IPS-18a (cell line): ENCODE data around the gene SF3A1.

Experiments used
- H3K27ac ChIP-seq: one replicate; pipeline ENCODE4 v1.5.1; 2013; ENCODE audit warnings: low read length
- H3K27me3 ChIP-seq: one replicate; pipeline ENCODE4 v1.6.1; 2013; ENCODE audit warnings: mild to moderate bottlenecking, low read length; ENCODE audit not compliant: control insufficient read depth, insufficient read depth
- H3K36me3 ChIP-seq: one replicate; pipeline ENCODE4 v1.6.1; 2013; ENCODE audit warnings: low read depth, low read length; ENCODE audit not compliant: control insufficient read depth
- H3K4me1 ChIP-seq: one replicate; pipeline ENCODE4 v1.6.1; 2013; ENCODE audit warnings: low read depth, low read length; ENCODE audit not compliant: control insufficient read depth
- H3K4me3 ChIP-seq: one replicate; pipeline ENCODE4 v1.5.1; 2013; ENCODE audit warnings: low read length
- H3K9ac ChIP-seq: one replicate; pipeline ENCODE4 v1.6.1; 2013; ENCODE audit warnings: mild to moderate bottlenecking, low read length, moderate library complexity
- H3K9me3 ChIP-seq: one replicate; pipeline ENCODE4 v1.6.1; 2013; ENCODE audit warnings: low read depth, low read length; ENCODE audit not compliant: control insufficient read depth

The SF3A1 gene

DNA sequence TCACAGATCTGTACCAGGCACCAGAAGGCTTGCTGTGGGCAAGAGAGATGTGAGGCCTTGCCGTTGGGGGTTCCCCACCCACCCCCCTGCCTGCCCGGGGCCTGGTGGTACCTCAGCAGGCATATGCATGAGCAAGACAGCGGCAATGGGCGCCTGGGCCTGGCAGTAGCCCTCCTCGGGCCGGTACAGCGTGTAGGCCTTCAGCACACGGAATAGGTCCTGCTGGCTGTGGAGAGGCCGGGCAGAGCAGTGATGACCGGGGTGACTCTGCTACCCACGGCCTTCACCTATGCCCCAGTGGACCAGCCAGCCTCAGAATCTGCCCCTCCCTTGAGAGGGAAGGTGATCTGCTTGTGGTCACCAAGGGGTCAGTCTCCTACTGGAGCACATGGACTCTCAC lies 61.9 kb downstream of the SF3A1 start:
- no peak overlapping the region for H3K4me3 ChIP-seq
- no peaks in the 10 kb centered on the region for H3K36me3 ChIP-seq
- H3K9me3 ChIP-seq, result no peaks in the 10 kb centered on the region
- H3K27ac ChIP-seq, result no peak overlapping the region
- no peaks in the 10 kb centered on the region for H3K27me3 ChIP-seq
- H3K4me1 ChIP-seq, result no peaks in the 10 kb centered on the region
- no peak overlapping the region for H3K9ac ChIP-seq

DNA sequence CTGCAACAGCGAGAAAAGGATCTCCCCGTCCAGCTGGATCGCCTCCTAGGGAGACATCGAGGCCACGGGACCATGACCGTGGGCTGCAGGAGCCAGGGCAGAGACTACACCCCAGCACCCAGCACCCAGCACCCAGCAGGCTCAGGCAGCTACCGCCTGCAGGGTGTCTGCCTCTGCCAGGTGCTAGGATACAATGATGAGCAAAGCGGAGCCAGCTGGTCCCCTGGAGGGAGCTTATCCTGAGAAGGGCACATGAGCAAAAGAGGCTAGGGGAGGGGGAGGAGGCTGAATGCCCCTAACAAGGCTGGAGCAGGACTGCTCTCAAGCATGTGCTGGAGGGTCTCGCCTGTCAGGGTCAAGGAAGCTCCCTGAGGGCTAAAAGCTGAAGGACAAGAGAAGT lies 62.6 kb downstream of the SF3A1 start:
- no peaks in the 10 kb centered on the region for H3K4me1 ChIP-seq
- H3K4me3 ChIP-seq, result no peak overlapping the region
- H3K9ac ChIP-seq, result no peak overlapping the region
- no peaks in the 10 kb centered on the region for H3K36me3 ChIP-seq
- H3K27ac ChIP-seq, result no peak overlapping the region
- H3K9me3 ChIP-seq, result no peaks in the 10 kb centered on the region
- H3K27me3 ChIP-seq, result no peaks in the 10 kb centered on the region

DNA sequence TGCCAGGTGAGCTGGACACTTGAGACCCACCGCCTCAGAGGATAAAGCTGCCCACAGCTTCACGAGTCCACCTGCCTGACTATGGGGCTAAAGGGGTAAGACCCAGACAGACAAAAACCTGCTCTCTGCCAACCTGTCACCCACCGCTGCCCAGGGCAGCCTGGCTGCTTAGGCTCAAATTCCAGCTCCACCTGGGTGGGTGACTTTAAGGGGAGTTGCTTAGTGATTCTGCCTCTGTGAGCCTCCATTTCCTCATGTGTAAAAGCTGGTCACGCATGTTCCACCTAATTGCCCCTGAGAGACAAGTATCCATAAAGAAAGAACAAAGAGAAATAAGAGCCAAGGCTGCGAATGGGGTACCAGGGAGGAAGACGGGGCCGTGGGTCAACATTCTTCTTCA lies 63.7 kb downstream of the SF3A1 start:
- H3K9ac ChIP-seq, result no peak overlapping the region
- H3K4me3 ChIP-seq, result no peak overlapping the region
- H3K27ac ChIP-seq, result no peak overlapping the region
- peaks cover 7% of the 10 kb centered on the region for H3K27me3 ChIP-seq
- no peaks in the 10 kb centered on the region for H3K9me3 ChIP-seq
- H3K4me1 ChIP-seq, result peaks cover 5% of the 10 kb centered on the region
- H3K36me3 ChIP-seq, result no peaks in the 10 kb centered on the region

DNA sequence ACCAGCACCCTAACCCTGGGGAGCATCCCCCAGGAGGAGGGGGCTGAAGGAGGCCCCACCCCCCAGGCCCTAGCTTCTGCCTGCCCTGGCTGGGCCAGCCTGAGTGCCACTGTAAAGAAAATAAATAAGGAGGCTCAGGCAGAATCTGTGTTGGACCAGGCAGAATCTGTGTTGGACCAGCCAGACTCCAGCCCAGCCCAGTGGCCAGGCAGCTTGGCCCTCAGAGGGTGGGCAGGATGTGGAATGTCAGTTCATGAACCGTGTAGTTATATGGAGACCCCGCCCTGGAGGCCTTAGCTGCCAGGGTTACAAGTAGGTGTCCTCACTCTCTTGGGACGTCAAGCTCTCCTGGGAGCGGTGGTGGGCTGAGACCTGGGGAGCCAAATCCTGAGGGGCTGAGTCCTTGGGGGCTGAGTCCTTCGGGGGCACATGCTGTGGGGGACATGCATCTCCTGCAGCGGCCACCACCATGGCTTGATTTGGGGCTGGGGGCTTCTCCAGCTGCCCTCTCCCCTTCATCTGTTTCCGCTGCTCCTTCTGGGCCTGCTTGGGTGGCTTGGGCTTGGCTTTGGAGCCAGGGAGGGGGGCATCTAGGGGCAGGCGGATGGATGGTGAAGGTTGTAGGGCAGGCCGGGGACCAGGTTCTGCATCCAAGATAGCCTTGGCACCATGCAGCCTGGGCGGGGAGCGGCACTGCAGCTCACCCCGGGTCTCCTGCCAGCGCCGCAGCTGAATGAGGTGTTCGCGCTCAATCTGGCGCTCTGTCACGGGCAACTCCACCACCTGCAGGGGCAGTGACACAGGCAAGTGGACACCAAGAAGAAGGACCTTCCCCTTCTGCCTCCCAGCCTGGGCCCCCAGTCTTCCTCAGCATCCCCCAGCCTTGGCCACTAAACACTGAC lies 64.4 kb downstream of the SF3A1 start:
- peaks cover 7% of the 10 kb centered on the region for H3K27me3 ChIP-seq
- H3K4me1 ChIP-seq, result peaks cover 5% of the 10 kb centered on the region
- no peaks in the 10 kb centered on the region for H3K36me3 ChIP-seq
- H3K27ac ChIP-seq, result no peak overlapping the region
- H3K4me3 ChIP-seq, result no peak overlapping the region
- no peak overlapping the region for H3K9ac ChIP-seq
- H3K9me3 ChIP-seq, result no peaks in the 10 kb centered on the region

DNA sequence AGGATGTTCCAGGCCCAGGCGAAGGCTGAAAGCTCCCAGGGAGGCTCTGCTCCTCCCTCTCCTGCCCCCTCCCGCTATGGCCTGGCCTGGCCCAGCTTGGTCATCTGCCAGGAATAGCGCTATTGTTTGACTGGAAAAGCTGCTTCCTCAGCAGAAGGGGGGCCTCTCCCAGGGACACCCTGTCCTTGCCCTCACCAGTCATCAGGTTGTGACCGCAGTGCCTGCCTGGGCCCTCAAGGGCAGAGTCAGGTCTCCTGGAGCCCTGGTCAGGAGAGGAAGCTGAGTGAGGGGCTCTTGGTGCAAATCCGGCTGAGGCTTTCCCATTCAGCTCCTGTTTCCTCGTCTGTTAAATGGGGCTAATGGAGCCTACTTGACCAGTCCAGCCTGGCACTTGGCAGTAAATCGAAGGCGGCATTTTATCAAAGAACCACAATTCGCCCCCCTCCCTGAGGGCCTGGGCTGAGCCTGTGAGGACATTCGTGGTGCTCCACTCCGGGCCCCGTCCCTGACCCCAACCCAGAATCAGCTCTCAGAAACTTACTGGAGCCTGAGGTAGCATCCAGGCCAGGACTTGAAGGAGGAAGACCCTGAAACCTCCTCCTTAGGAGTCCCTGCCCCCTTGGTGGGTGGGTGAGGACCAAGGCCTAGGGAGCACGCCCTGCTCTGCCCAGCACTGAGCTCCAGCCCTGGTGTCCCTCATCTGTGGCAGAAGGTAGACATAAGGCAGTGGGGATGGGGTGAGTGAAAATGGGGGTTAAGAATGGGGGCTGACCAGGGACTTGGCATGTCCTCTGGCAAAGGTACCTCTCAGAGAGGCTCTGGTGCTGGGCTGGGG lies 65.4 kb downstream of the SF3A1 start:
- Histone ChIP-seq H3K36me3 (no peaks in the 10 kb centered on the region), H3K9ac (no peak overlapping the region), H3K4me3 (no peak overlapping the region), H3K9me3 (no peaks in the 10 kb centered on the region), H3K4me1 (peaks cover 5% of the 10 kb centered on the region), H3K27me3 (peaks cover 7% of the 10 kb centered on the region), H3K27ac (no peak overlapping the region)

DNA sequence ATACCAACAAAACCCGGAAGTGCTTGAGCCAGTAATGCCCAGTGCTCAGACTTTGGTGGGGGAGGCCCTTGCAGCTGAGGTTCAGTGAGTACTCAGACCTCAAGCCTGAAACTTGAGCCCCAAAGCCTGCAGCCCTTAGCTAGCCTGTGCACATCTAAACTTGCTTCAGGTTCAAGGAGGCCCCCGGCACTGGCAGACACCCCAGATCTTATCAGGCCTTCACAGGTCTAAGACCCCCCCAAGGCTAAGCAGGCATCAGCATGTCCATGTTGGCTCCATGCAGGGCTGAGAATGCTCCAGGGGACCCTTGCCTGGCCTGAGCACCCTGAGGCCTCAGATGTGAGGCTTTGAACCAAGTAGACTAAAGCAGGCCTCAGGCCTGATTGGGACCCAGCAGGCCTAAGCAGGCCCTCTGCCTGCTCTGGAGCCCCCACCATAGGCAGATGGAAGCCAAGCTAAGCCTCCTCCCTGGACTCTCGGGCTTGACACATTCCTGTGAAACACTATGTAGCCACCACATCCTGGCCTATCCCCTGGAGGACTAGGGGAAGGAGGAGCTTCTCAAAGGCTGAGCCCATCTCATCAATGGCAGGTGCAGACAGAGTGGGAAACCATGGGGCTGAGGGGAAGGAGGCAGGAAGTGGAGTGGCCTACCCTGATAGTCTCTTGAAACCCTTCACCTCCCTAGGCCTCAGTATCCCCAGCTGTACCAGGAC lies 66.2 kb downstream of the SF3A1 start:
- Histone ChIP-seq H3K9me3 (no peaks in the 10 kb centered on the region), H3K9ac (no peak overlapping the region), H3K4me1 (peaks cover 5% of the 10 kb centered on the region), H3K27me3 (peaks cover 7% of the 10 kb centered on the region), H3K36me3 (no peaks in the 10 kb centered on the region), H3K27ac (no peak overlapping the region), H3K4me3 (peak overlapping the region; percentile 73)

- H3K27me3 ChIP-seq, result peaks cover 7% of the 10 kb centered on the region
- no peaks in the 10 kb centered on the region for H3K36me3 ChIP-seq
- no peaks in the 10 kb centered on the region for H3K9me3 ChIP-seq
- H3K27ac ChIP-seq, result no peak overlapping the region
- no peak overlapping the region for H3K9ac ChIP-seq
- peaks cover 5% of the 10 kb centered on the region for H3K4me1 ChIP-seq
- peak overlapping the region; percentile 73 for H3K4me3 ChIP-seq
Measured at GRCh38 chr22:30289980-30290313, 66.7 kb downstream of the SF3A1 start.

GRCh38 chr22:30289141-30289979 lies 67.3 kb downstream of the SF3A1 start, which contains the start of gene CASTOR1:
TSS of gene CASTOR1 (minus strand) at chr22:30289505. CDS start at chr22:30289497, 8 bp downstream.
- Histone ChIP-seq H3K9ac (no peak within 1 kb of the TSS), H3K27ac (no peak within 1 kb of the TSS), H3K4me1 (peaks cover 5% of the 10 kb centered on the region), H3K9me3 (no peaks in the 10 kb centered on the region), H3K27me3 (peaks cover 7% of the 10 kb centered on the region), H3K4me3 (peak within 1 kb of the TSS; percentile 73), H3K36me3 (no peaks in the 10 kb centered on the region)

DNA sequence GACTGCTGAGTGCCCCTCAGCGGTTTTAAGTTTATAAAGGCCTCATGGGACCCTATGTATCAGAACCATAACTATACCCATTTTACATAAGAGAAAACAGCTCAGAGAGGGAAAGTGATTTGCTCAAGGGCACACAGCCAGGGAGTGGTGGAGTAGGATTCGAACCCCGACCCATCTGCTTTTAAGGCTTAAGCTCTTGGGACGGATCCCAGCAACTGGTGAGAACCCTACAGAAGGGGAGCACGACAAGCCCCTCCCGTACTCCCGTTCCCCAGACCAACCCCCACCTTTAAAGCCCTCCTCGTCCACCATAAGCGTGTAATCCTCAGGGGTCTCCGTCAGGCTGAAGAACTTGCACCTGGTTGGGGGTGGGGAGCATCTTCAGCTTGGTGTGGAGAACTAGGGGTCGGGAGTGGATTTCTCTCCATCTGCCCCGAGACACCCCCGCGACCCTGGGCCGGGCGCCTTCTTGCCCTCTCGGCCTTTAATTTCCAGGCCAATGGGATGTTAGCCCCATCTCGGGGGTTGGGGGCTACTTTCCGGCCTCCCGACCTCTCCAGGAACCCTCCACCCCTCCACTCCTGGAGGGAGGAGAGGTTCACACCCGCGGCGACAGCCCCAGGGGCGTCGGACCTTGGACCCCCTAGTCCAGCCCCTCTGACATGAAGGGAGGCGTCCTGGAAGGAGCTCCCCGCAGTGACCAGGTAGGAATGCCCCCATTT lies 68.1 kb downstream of the SF3A1 start:
- Histone ChIP-seq H3K9me3 (no peaks in the 10 kb centered on the region), H3K9ac (no peak overlapping the region), H3K36me3 (no peaks in the 10 kb centered on the region), H3K4me3 (peak overlapping the region; percentile 73), H3K4me1 (peaks cover 5% of the 10 kb centered on the region), H3K27me3 (peaks cover 7% of the 10 kb centered on the region), H3K27ac (no peak overlapping the region)

DNA sequence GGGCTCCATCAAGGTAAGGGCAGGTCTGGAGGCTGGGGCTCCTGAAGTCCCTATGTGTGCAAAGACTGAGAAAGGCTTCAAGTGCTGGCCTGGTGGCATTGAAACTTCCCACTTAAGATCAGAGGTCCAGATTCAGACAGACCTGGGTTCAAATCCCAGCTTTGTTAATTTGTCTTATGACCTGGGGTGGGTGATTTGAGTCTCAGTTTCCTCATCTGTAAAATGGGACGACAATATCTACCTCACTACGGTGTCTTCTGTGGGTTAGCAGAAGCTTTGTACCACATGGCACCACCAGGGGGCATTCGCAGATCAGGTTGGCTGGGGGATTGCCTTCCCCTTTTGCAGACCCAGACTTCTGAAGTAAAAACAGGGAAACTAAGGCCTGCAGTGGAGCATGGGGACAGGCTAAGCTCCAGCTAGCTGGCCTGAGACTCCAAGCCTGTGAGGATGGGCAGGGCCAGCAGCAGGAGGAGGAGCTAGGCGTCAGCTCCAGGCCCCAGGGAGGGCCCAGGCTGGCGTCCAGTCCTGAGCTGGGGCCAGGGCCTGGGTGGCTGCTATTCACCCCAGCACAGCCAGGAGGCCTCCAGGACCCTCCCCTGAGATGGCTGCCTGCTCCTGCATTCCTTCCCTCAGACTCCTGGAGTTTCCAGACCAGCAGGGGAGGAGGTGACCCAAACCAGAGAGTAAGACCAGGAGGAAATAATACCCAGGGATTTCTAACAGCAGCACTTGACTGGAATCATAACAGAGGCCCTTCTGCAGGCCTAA lies 68.9 kb downstream of the SF3A1 start:
- H3K27ac ChIP-seq, result no peak overlapping the region
- no peaks in the 10 kb centered on the region for H3K36me3 ChIP-seq
- no peaks in the 10 kb centered on the region for H3K9me3 ChIP-seq
- peak overlapping the region; percentile 73 for H3K4me3 ChIP-seq
- H3K9ac ChIP-seq, result no peak overlapping the region
- H3K27me3 ChIP-seq, result peaks cover 7% of the 10 kb centered on the region
- H3K4me1 ChIP-seq, result peaks cover 5% of the 10 kb centered on the region
